B cell (primary cell): Measurements from ENCODE around the gene OR12D1. TPM values are rescaled to one million over a fixed set of nuclear protein-coding genes. Genes with fewer than 3 reads are reported as not detected.
"Not testable (repeated sequence)": the region's sequence is repeated elsewhere in the genome, so short reads cannot be mapped to it uniquely, and the experiment has no call there.

Experiments used
- ATAC-seq: fragments of 200-7000 bp; cut with Tn5 transposase; one replicate; pipeline ENCODE4 v1.10.0; 2021; ENCODE audit warnings: low read depth, mild to moderate bottlenecking, moderate number of reproducible peaks, moderate library complexity
- CTCF ChIA-PET: fragments of 350-600 bp; sonication (Branson Sonifier 250); formaldehyde crosslinking; loops from one replicate; lab custom pipeline; 2021; ENCODE audit warnings: antibody characterized with exemption, inconsistent platforms; lab: Charles Lee
- POLR2A ChIA-PET: fragments of 350-600 bp; sonication (Branson Sonifier 250); formaldehyde crosslinking; loops from one replicate; lab custom pipeline; 2021; ENCODE audit warnings: antibody characterized with exemption; lab: Charles Lee
- DNase-seq: peaks from one replicate; pipeline ENCODE4 v3.0.0; 2013
- H2AFZ ChIP-seq: 2 replicates; pipeline ENCODE4 v1.6.1; 2012; ENCODE audit warnings: mild to moderate bottlenecking, low read depth, low read length; ENCODE audit not compliant: insufficient read depth, poor library complexity, severe bottlenecking
- H3K27ac ChIP-seq, 2 donors: 1 replicate in 1 of 2; 2 replicates in 1 of 2; pipeline ENCODE4 v1.5.1; 2012 to 2013; ENCODE audit warnings: low read length in 2 of 2, mild to moderate bottlenecking in 2 of 2, moderate library complexity in 1 of 2
- H3K27me3 ChIP-seq, 4 experiments: fragments of 200-600 bp in 1 of 4; sonication (generic) in 1 of 4; replicated peaks in 1 of 4; 1 replicate in 2 of 4; 2 replicates in 2 of 4; pipeline versions ENCODE4 v1.6.1 to v1.7.0; 2013 to 2016; ENCODE audit warnings: low read length in 3 of 4, mild to moderate bottlenecking in 2 of 4, mixed read lengths in 1 of 4, moderate library complexity in 1 of 4; ENCODE audit not compliant: insufficient read depth in 4 of 4, control insufficient read depth in 3 of 4; ENCODE audit errors: control extremely low read depth in 1 of 4
- H3K36me3 ChIP-seq, 2 experiments: replicated peaks in 1 of 2; 1 replicate in 1 of 2; 2 replicates in 1 of 2; pipeline versions ENCODE4 v1.6.1 to v1.7.1; 2013; ENCODE audit warnings: low read length in 1 of 2; ENCODE audit not compliant: insufficient read depth in 2 of 2, control insufficient read depth in 1 of 2; ENCODE audit errors: control extremely low read depth in 1 of 2, extremely low read depth in 1 of 2
- H3K4me1 ChIP-seq, 2 donors: fragments of 200-600 bp in 1 of 2; sonication (generic) in 1 of 2; 1 replicate in 1 of 2; 2 replicates in 1 of 2; pipeline versions ENCODE4 v1.5.1 to v1.6.1; 2013 to 2017; ENCODE audit warnings: low read length in 2 of 2; ENCODE audit not compliant: control insufficient read depth in 2 of 2, insufficient read depth in 2 of 2
- H3K4me2 ChIP-seq: replicated peaks from 2 replicates; pipeline ENCODE3; 2012; ENCODE audit warnings: mild to moderate bottlenecking, low read depth, low read length; ENCODE audit not compliant: poor library complexity, severe bottlenecking
- H3K4me3 ChIP-seq, 5 experiments: fragments of 200-600 bp in 1 of 5; sonication (generic) in 1 of 5; 1 replicate in 3 of 5; 2 replicates in 2 of 5; pipeline versions ENCODE4 v1.5.1 to v1.7.0; 2011 to 2016; ENCODE audit warnings: low read length in 4 of 5, mild to moderate bottlenecking in 4 of 5, low read depth in 2 of 5, control low read depth in 1 of 5, moderate library complexity in 1 of 5; ENCODE audit not compliant: insufficient read depth in 1 of 5; ENCODE audit errors: control extremely low read depth in 1 of 5, extremely low read depth in 1 of 5
- H3K79me2 ChIP-seq: fragments of 200-600 bp; sonication (generic); one replicate; pipeline ENCODE4 v1.6.0; 2016; ENCODE audit warnings: low read length; ENCODE audit not compliant: control insufficient read depth, insufficient read depth
- H3K9ac ChIP-seq: fragments of 200-600 bp; sonication (generic); 2 replicates; pipeline ENCODE4 v1.6.1; 2017; ENCODE audit warnings: mild to moderate bottlenecking, low read length, moderate library complexity
- H3K9me3 ChIP-seq, 3 donors: one replicate each; pipeline versions ENCODE4 v1.6.1 to v1.7.1; 2013; ENCODE audit warnings: low read length in 2 of 3; ENCODE audit not compliant: control insufficient read depth in 2 of 3, insufficient read depth in 1 of 3; ENCODE audit errors: control extremely low read depth in 1 of 3
- H4K20me1 ChIP-seq: 2 replicates; pipeline ENCODE4 v1.6.0; 2012; ENCODE audit warnings: mild to moderate bottlenecking, low read length; ENCODE audit not compliant: insufficient read depth, control insufficient read depth, poor library complexity, severe bottlenecking
- H3K27ac Mint-ChIP-seq: one replicate; pipeline ENCODE4 v1.8.0; 2021; ENCODE audit warnings: mixed read lengths
- H3K27me3 Mint-ChIP-seq: one replicate; pipeline ENCODE4 v1.8.0; 2021; ENCODE audit warnings: mixed read lengths
- H3K4me1 Mint-ChIP-seq: one replicate; pipeline ENCODE4 v1.8.0; 2021; ENCODE audit warnings: mixed read lengths
- H3K4me3 Mint-ChIP-seq: one replicate; pipeline ENCODE4 v1.8.0; 2021; ENCODE audit warnings: mixed read lengths
- H3K9me3 Mint-ChIP-seq: one replicate; pipeline ENCODE4 v1.8.0; 2022; ENCODE audit warnings: mixed read lengths; ENCODE audit not compliant: insufficient read depth
- EZH2 ChIP-seq: IDR thresholded peaks from 2 replicates; pipeline ENCODE4 v1.6.1; 2012; ENCODE audit warnings: borderline replicate concordance, low read depth, mild to moderate bottlenecking, moderate library complexity, low read length; ENCODE audit not compliant: insufficient read depth, poor library complexity, severe bottlenecking
- WGBS: methylation state at CpG from one replicate; pipeline ENCODE4 v1.1.5; 2013; ENCODE audit warnings: missing lambda C conversion rate; ENCODE audit not compliant: insufficient coverage; 5-methylcytosine and 5-hydroxymethylcytosine counted together
- intact Hi-C: fragments of 100-400 bp; cut with micrococcal nuclease; formaldehyde crosslinking; loops from one replicate; pipeline ENCODE4 v1.10.0; 2022
- polyA plus RNA-seq: library from polyadenylated mRNA; depleted of rRNA; stranded (reverse); fragments of >200 nt; gene quantifications from 2 replicates; pipeline ENCODE4 v1.2.3, GENCODE V29; 2012
- total RNA-seq, 2 donors: library from RNA; stranded (reverse); fragments of 120-200 nt in 1 of 2; gene quantifications; 1 replicate in 1 of 2; 2 replicates in 1 of 2; pipeline versions ENCODE4 v1.2.3 to v1.2.4, GENCODE V29; 2013 to 2022
- TF ChIP-seq, protein P1 (sequence below): fragments of 200-600 bp; IDR thresholded peaks from one replicate; pipeline ENCODE4 v1.8.0; 2022; ENCODE audit warnings: antibody characterized with exemption, mild to moderate bottlenecking

The OR12D1 gene
- total and polyA plus RNA-seq, 2 donors (not counting 1 experiment from before 2014, with no cell fraction given), result not detected

DNA sequence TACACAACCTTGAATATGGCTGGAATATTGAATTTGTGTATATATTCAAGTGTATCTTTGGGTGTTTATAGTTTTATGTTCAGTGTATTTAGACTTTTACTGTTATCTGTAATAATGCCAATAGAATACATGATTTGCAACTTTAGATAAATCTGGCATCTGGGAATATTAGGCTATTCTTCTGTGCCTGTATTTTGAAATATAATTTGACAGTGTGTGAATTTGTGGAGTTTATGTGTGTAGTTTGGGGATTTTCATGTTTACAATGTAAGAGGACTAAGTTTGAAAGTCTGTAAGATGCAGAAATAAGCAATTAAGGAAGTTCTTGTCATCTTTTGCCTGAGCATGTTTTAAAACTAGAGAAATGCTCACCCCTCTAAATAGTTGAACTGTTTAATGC is 24.3 kb downstream of the OR12D1 start, which contains the start of gene OR10C1:
TSS of gene OR10C1 (plus strand) at position 301 of the 400 bp plus-strand sequence. CDS start 710 bp downstream, outside the sequence.
- Histone ChIP-seq H3K36me3 (no peaks in the 10 kb centered on the region), H3K27ac (no peak within 1 kb of the TSS), H3K79me2 (no peaks in the 10 kb centered on the region), H3K9me3 (peaks cover 0 to 3% (median 0%) of the 10 kb centered on the region in 3 donors), H2AFZ (no peak within 1 kb of the TSS), H4K20me1 (no peaks in the 10 kb centered on the region), H3K4me2 (no peak within 1 kb of the TSS), H3K27me3 (peaks cover 0 to 4% (median 1%) of the 10 kb centered on the region in 4 experiments), H3K4me3 (no peak within 1 kb of the TSS), H3K4me1 (no peaks in the 10 kb centered on the region), H3K9ac (no peak within 1 kb of the TSS)
- Mint-ChIP-seq H3K27ac (no peak within 1 kb of the TSS), H3K9me3 (no peaks in the 10 kb centered on the region), H3K4me1 (no peaks in the 10 kb centered on the region), H3K4me3 (no peak within 1 kb of the TSS), H3K27me3 (peaks cover 47% of the 10 kb centered on the region)
- ATAC-seq, result no peak
- no peak for DNase-seq
- POLR2A ChIA-PET, result no interaction called here
- TF ChIP-seq EZH2, result no peak
- TF ChIP-seq, protein P1, sequence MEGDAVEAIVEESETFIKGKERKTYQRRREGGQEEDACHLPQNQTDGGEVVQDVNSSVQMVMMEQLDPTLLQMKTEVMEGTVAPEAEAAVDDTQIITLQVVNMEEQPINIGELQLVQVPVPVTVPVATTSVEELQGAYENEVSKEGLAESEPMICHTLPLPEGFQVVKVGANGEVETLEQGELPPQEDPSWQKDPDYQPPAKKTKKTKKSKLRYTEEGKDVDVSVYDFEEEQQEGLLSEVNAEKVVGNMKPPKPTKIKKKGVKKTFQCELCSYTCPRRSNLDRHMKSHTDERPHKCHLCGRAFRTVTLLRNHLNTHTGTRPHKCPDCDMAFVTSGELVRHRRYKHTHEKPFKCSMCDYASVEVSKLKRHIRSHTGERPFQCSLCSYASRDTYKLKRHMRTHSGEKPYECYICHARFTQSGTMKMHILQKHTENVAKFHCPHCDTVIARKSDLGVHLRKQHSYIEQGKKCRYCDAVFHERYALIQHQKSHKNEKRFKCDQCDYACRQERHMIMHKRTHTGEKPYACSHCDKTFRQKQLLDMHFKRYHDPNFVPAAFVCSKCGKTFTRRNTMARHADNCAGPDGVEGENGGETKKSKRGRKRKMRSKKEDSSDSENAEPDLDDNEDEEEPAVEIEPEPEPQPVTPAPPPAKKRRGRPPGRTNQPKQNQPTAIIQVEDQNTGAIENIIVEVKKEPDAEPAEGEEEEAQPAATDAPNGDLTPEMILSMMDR, result no peak
- intact Hi-C loops, result no loop called here
- CTCF ChIA-PET, result no interaction called here

DNA sequence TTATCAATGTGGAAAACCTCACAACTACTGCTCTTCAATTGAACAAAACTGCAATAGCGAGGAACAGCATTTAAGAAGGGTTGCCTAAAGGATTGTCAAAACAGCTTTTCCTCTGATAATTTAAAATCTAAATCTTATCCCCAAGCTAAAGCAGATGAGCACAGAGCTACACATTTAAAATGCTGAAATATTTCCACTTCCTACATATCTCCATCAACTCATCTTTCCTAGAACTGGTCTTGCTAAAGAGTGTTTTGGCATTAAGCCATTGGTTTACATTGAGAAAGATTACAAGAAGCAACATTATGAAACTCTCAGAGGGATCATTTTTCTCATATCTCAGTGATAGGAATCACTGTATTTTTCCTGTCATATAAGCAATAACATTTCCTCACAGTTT is 28.0 kb downstream of the OR12D1 start:
- DNase-seq, result no peak
- no peak overlapping the region for H3K27ac Mint-ChIP-seq
- no peak overlapping the region for H3K27ac ChIP-seq
- H3K27me3 Mint-ChIP-seq, result peaks cover 49% of the 10 kb centered on the region
- H3K79me2 ChIP-seq, result no peaks in the 10 kb centered on the region
- TF ChIP-seq EZH2, result no peak
- TF ChIP-seq, protein P1, result no peak
- no peak overlapping the region for H2AFZ ChIP-seq
- no peaks in the 10 kb centered on the region for H3K36me3 ChIP-seq
- no peak for ATAC-seq
- no peaks in the 10 kb centered on the region for H3K4me1 ChIP-seq
- H3K4me1 Mint-ChIP-seq, result no peaks in the 10 kb centered on the region
- intact Hi-C loops, result no loop called here
- WGBS, result 100% methylated on average over 1 of the region's 1 CpG
- H3K9ac ChIP-seq, result no peak overlapping the region
- H3K9me3 Mint-ChIP-seq, result peaks cover 3% of the 10 kb centered on the region
- CTCF ChIA-PET, result no interaction called here
- H4K20me1 ChIP-seq, result no peaks in the 10 kb centered on the region
- no peak overlapping the region for H3K4me3 ChIP-seq
- no peak overlapping the region for H3K4me2 ChIP-seq
- H3K9me3 ChIP-seq, result no peaks in the 10 kb centered on the region
- POLR2A ChIA-PET, result no interaction called here
- peaks cover 0 to 9% (median 7%) of the 10 kb centered on the region in 4 experiments for H3K27me3 ChIP-seq
- H3K4me3 Mint-ChIP-seq, result no peak overlapping the region

DNA sequence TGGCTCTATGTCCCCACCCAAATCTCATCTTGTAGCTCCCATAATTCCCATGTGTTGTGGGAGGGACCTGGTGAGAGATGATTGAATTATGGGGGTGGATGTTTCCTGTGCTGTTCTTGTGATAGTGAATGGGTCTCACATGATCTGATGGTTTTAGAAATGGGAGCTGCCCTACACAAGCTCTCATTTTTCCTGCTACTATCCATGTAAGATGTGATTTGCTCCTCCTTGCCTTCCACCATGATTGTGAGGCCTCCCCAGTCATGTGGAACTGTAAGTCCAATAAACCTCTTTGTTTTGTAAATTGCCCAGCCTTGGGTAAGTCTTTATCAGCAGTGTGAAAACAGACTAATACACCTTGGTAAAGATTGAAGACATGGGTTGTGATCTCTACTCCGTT is 29.3 kb downstream of the OR12D1 start:
- intact Hi-C loops, H3K27me3 ChIP-seq, H3K4me2 ChIP-seq, H3K9me3 Mint-ChIP-seq, H3K27ac ChIP-seq, H3K4me1 Mint-ChIP-seq, DNase-seq, H3K9ac ChIP-seq, H3K4me3 Mint-ChIP-seq, H2AFZ ChIP-seq, ATAC-seq, H3K79me2 ChIP-seq, CTCF ChIA-PET, H3K4me3 ChIP-seq, H3K4me1 ChIP-seq, H3K9me3 ChIP-seq, H3K27ac Mint-ChIP-seq, POLR2A ChIA-PET, H4K20me1 ChIP-seq, H3K36me3 ChIP-seq: not testable (repeated sequence)
- H3K27me3 Mint-ChIP-seq, result peaks cover 53% of the 10 kb centered on the region
- no CpG with 5 or more reads among the region's 1 CpG for WGBS
